Endodermal cell (in vitro differentiated cells): ENCODE data around the gene MYCN. TPM values are rescaled to one million over a fixed set of nuclear protein-coding genes. Genes with fewer than 3 reads are reported as not detected.

Experiments
- DNase-seq: peaks from one replicate; pipeline ENCODE4 v3.0.0-alpha.2; 2017
- H3K27ac ChIP-seq: 2 replicates; pipeline ENCODE4 v1.5.1; 2013; ENCODE audit warnings: mild to moderate bottlenecking, low read depth, low read length, moderate library complexity
- H3K27me3 ChIP-seq: 2 replicates; pipeline ENCODE4 v1.6.1; 2013; ENCODE audit warnings: mild to moderate bottlenecking, low read length, moderate library complexity; ENCODE audit not compliant: insufficient read depth, control insufficient read depth, poor library complexity, severe bottlenecking
- H3K36me3 ChIP-seq: 2 replicates; pipeline ENCODE4 v1.7.0; 2013; ENCODE audit warnings: mild to moderate bottlenecking, low read length, moderate library complexity; ENCODE audit not compliant: control insufficient read depth, insufficient read depth
- H3K4me1 ChIP-seq: one replicate; pipeline ENCODE4 v1.7.0; 2013; ENCODE audit warnings: low read length; ENCODE audit not compliant: control insufficient read depth, insufficient read depth
- H3K4me3 ChIP-seq: 2 replicates; pipeline ENCODE4 v1.5.1; 2013; ENCODE audit warnings: mild to moderate bottlenecking, low read length, moderate library complexity
- H3K9ac ChIP-seq: 2 replicates; pipeline ENCODE4 v1.6.1; 2013; ENCODE audit warnings: mild to moderate bottlenecking, low read length, moderate library complexity; ENCODE audit not compliant: poor library complexity, severe bottlenecking; ENCODE audit errors: extremely low read depth
- H3K9me3 ChIP-seq: 2 replicates; pipeline ENCODE4 v1.6.1; 2013; ENCODE audit warnings: mild to moderate bottlenecking, low read length, moderate library complexity; ENCODE audit not compliant: control insufficient read depth
- H3K27ac Mint-ChIP-seq: 2 replicates; pipeline ENCODE4 v1.8.0; 2020; ENCODE audit warnings: mixed read lengths
- H3K27me3 Mint-ChIP-seq: 2 replicates; pipeline ENCODE4 v1.8.0; 2021; ENCODE audit warnings: mild to moderate bottlenecking, mixed read lengths; ENCODE audit not compliant: insufficient read depth
- H3K36me3 Mint-ChIP-seq: 2 replicates; pipeline ENCODE4 v1.8.0; 2020; ENCODE audit warnings: low read depth, mixed read lengths
- H3K4me1 Mint-ChIP-seq: 2 replicates; pipeline ENCODE4 v1.8.0; 2020; ENCODE audit warnings: mixed read lengths
- H3K4me3 Mint-ChIP-seq: 2 replicates; pipeline ENCODE4 v1.8.0; 2020; ENCODE audit warnings: mild to moderate bottlenecking, moderate library complexity, mixed read lengths
- H3K9me3 Mint-ChIP-seq: 2 replicates; pipeline ENCODE4 v1.8.0; 2020; ENCODE audit warnings: mild to moderate bottlenecking, mixed read lengths
- WGBS, 2 experiments: methylation state at CpG; one replicate each; pipeline versions ENCODE4 v1.1.5 to v1.1.7; 2013; ENCODE audit warnings: missing lambda C conversion rate in 2 of 2, mixed read lengths in 1 of 2; ENCODE audit not compliant: insufficient coverage in 1 of 2, insufficient read length in 1 of 2; 5-methylcytosine and 5-hydroxymethylcytosine counted together
- long read RNA-seq, 4 experiments: library from polyadenylated mRNA in 2 of 4; library from RNA in 1 of 4; library from capped mRNA in 1 of 4; stranded (forward) in 3 of 4; unstranded in 1 of 4; transcript quantifications; one replicate each; pipeline ENCODE4 v2.0.0, GENCODE V29; 2020 to 2021; ENCODE audit warnings: inconsistent platforms in 1 of 4
- polyA plus RNA-seq, 2 experiments: library from polyadenylated mRNA; stranded (reverse); fragments of 50-300 nt; gene quantifications; one replicate each; pipeline ENCODE4 v1.2.3, GENCODE V29; 2013
- total RNA-seq, 2 donors: library from RNA; stranded (reverse); fragmentation: NEBNext Ultra II Directional in 1 of 2; extraction: Animal tissue kit (Norgen Biotek cat#: 25700) in 1 of 2; gene quantifications; 2 replicates in 1 of 2; 3 replicates in 1 of 2; pipeline ENCODE4 v1.2.1, GENCODE V29; 2021
- TF ChIP-seq, protein P1 (sequence below): fragments of 200-600 bp; sonication (generic); conservative IDR thresholded peaks from 2 replicates; pipeline ENCODE4 v1.5.0; 2021; ENCODE audit warnings: antibody characterized with exemption, mild to moderate bottlenecking

Gene MYCN
- total RNA-seq, result 10 to 100 TPM; 36.8 to 52.3 TPM
- polyA plus RNA-seq (2013, experiment 1 of 2), result 75.7 TPM
- polyA plus RNA-seq (2013, experiment 2 of 2), result 74.7 TPM
- long read RNA-seq, experiment 1, transcript MYCN-201 (3 exons, 2,602 nt), result major isoform, 10 of 31 reads
- long read RNA-seq, experiment 1, partial matches to known transcripts, result 21 of 31 reads
- long read RNA-seq, experiment 1, other reads (novel, unspliced or antisense), result 0 of 31 reads
- long read RNA-seq, experiment 2, transcript MYCN-201 (3 exons, 2,602 nt), result major isoform, 23 of 71 reads
- long read RNA-seq, experiment 2, partial matches to known transcripts, result 43 of 71 reads
- long read RNA-seq, experiment 2, other reads (novel, unspliced or antisense), result 5 of 71 reads
- long read RNA-seq, experiment 3, partial matches to known transcripts, result 7 of 7 reads
- long read RNA-seq, experiment 3, other reads (novel, unspliced or antisense), result 0 of 7 reads
- long read RNA-seq, experiment 4, partial matches to known transcripts, result 0 of 3 reads
- long read RNA-seq, experiment 4, other reads (novel, unspliced or antisense), result 2 of 3 reads

DNA sequence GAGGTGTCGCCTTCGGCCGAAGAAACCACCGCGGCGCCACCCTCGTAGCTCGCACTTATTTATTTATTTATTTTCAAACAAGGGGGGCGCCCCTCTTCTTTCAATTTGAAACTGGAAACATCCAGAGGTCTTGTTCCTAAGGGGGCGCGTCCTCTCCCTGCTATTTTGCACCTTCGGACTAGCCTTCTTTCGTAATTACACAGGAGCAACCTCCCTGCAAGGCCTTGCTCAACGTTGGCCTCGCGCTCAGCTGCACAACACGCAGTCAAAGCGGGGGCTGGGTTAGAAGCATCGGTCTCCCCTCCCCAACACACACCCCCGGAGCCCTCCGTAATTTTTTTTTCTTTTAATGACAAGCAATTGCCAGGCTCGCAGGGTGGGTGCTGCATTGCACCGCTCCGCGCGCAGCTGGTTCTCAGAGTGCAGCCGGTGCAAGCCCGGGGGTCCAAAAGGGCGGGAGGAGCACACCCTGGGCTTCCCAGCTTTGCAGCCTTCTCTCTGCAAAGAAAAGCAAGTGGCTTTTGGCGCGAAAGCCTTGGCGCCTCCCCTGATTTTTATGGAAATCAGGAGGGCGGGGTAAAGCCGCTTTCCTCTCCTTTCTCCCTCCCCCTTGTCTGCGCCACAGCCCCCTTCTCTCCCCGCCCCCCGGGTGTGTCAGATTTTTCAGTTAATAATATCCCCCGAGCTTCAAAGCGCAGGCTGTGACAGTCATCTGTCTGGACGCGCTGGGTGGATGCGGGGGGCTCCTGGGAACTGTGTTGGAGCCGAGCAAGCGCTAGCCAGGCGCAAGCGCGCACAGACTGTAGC lies at the start of gene MYCN:
Gene MYCN, plus strand, starts transcription at position 697 of the 807 bp plus-strand sequence. CDS start 1,515 bp downstream, outside the sequence.
- peak within 1 kb of the TSS; percentile 96 for H3K27ac Mint-ChIP-seq
- H3K36me3 Mint-ChIP-seq, result peaks cover 22% of the 10 kb centered on the region
- DNase-seq, result peak; percentile 96
- H3K9me3 ChIP-seq, result no peaks in the 10 kb centered on the region
- peaks cover 17% of the 10 kb centered on the region for H3K4me1 Mint-ChIP-seq
- H3K27ac ChIP-seq, result peak within 1 kb of the TSS; percentile 98
- no peaks in the 10 kb centered on the region for H3K4me1 ChIP-seq
- H3K4me3 ChIP-seq, result peak within 1 kb of the TSS; percentile 87
- H3K9me3 Mint-ChIP-seq, result no peaks in the 10 kb centered on the region
- peaks cover 11% of the 10 kb centered on the region for H3K27me3 ChIP-seq
- peak within 1 kb of the TSS; percentile 64 for H3K9ac ChIP-seq
- TF ChIP-seq, protein P1, sequence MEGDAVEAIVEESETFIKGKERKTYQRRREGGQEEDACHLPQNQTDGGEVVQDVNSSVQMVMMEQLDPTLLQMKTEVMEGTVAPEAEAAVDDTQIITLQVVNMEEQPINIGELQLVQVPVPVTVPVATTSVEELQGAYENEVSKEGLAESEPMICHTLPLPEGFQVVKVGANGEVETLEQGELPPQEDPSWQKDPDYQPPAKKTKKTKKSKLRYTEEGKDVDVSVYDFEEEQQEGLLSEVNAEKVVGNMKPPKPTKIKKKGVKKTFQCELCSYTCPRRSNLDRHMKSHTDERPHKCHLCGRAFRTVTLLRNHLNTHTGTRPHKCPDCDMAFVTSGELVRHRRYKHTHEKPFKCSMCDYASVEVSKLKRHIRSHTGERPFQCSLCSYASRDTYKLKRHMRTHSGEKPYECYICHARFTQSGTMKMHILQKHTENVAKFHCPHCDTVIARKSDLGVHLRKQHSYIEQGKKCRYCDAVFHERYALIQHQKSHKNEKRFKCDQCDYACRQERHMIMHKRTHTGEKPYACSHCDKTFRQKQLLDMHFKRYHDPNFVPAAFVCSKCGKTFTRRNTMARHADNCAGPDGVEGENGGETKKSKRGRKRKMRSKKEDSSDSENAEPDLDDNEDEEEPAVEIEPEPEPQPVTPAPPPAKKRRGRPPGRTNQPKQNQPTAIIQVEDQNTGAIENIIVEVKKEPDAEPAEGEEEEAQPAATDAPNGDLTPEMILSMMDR, result peak; percentile 23
- WGBS, 2 experiments, result 0% methylated on average over 22 to 45 of the region's 47 CpGs
- peaks cover 10% of the 10 kb centered on the region for H3K27me3 Mint-ChIP-seq
- H3K4me3 Mint-ChIP-seq, result peak within 1 kb of the TSS; percentile 97
- peaks cover 5% of the 10 kb centered on the region for H3K36me3 ChIP-seq

DNA sequence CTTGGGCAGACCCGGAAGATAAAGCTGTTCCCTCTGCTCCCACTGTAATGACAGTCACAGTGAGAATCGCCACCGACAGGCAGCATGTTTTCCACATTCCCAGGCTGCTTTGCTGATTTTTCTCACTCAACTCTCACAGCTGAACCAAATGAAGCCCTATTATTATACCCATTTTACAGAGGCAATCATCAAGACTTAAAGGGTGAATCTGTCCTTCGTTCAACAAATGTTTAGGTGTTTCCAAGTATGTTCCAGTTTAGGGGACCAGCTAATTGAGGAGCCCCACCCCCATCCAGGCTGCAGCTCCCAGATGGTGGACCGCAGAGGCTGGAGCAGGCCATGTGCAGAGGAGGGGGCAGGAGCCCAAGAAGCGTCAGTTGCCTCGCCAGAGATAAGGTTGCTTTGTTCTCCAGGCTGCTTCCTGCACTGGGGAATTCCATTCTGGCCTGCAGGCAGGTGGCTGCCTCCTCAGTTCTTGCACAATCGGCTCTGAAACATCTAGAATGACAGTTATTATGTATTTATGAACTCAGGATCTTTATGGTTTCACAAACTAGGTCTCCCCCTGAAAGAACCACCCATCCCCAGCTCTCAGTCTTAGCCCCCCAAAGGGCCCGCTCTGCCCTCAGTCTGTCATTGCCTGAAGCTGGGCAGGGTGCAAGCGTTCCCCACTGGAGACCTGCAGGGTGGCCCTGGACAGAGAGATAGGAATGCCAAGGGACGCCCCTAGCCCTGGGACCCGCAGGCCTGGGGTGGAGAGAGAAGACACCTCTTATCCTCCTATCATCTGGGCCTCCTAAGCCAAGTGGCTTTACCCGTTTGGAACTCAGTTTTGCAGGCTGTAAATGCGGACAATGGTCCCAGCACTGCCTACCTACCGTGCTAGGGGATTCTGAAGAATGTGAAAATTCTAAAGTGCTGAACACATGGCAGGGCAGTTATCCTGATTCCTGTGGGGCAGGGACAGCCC lies 49.1 kb upstream of the MYCN start:
- H3K27ac Mint-ChIP-seq, result peak overlapping the region; percentile 28
- TF ChIP-seq, protein P1, result no peak

More for the DNA sequence above, 49.1 kb upstream of the MYCN start:
- no peak overlapping the region for H3K4me3 ChIP-seq
- Mint-ChIP-seq H3K27me3 (no peaks in the 10 kb centered on the region), H3K4me3 (no peak overlapping the region), H3K9me3 (no peaks in the 10 kb centered on the region), H3K36me3 (no peaks in the 10 kb centered on the region), H3K4me1 (peaks cover 16% of the 10 kb centered on the region)
- peaks cover 5% of the 10 kb centered on the region for H3K4me1 ChIP-seq
- no peak overlapping the region for H3K9ac ChIP-seq
- 76% methylated on average over 9 to 15 of the region's 15 CpGs for WGBS, 2 experiments
- H3K27me3 ChIP-seq, result no peaks in the 10 kb centered on the region
- H3K36me3 ChIP-seq, result no peaks in the 10 kb centered on the region
- no peaks in the 10 kb centered on the region for H3K9me3 ChIP-seq
- DNase-seq, result peak; percentile 62
- H3K27ac ChIP-seq, result no peak overlapping the region
